SK-N-SH treated with all-trans-retinoic acid at 6 μM for 48 hours (cell line): ENCODE data around the gene GINM1.
A peak's percentile ranks its signal among the peaks of the same experiment; 100 is the strongest.

Source experiments
- ATAC-seq: fragments of 200-7000 bp; cut with Tn5 transposase; 3 replicates; pipeline ENCODE4 v1.9.1; 2020; ENCODE audit warnings: mild to moderate bottlenecking, moderate library complexity
- ARNTL ChIP-seq: fragments of 450-650 bp; formaldehyde crosslinking; IDR thresholded peaks from 2 replicates; pipeline ENCODE4 v1.5.0; 2020; ENCODE audit warnings: low read depth, mild to moderate bottlenecking, moderate library complexity, borderline replicate concordance
- BACH2 ChIP-seq: fragments of 250-450 bp; sonication (Bioruptor Pico); IDR thresholded peaks from 2 replicates; pipeline ENCODE4 v1.9.0; 2021; ENCODE audit warnings: mild to moderate bottlenecking, borderline replicate concordance
- CSDC2 ChIP-seq: fragments of 250-450 bp; sonication (Bioruptor Pico); IDR thresholded peaks from 2 replicates; pipeline ENCODE4 v1.5.0; 2020; ENCODE audit warnings: mild to moderate bottlenecking, moderate library complexity
- ESRRG ChIP-seq: fragments of 250-450 bp; sonication (Bioruptor Pico); IDR thresholded peaks from 2 replicates; pipeline ENCODE4 v1.6.1; 2021; ENCODE audit warnings: mild to moderate bottlenecking
- ISL1 ChIP-seq: fragments of 250-450 bp; sonication (Bioruptor Pico); IDR thresholded peaks from 2 replicates; pipeline ENCODE4 v2.1.2; 2022; ENCODE audit warnings: mild to moderate bottlenecking, moderate library complexity
- PPARA ChIP-seq: fragments of 250-450 bp; sonication (Bioruptor Pico); IDR thresholded peaks from 2 replicates; pipeline ENCODE4 v1.5.0; 2020; ENCODE audit warnings: mild to moderate bottlenecking, borderline replicate concordance
- RARB ChIP-seq: fragments of 250-450 bp; sonication (Bioruptor Pico); IDR thresholded peaks from 2 replicates; pipeline ENCODE4 v1.8.0; 2021; ENCODE audit warnings: mild to moderate bottlenecking, moderate library complexity
- SNAI2 ChIP-seq: fragments of 250-450 bp; sonication (Bioruptor Pico); IDR thresholded peaks from 2 replicates; pipeline ENCODE4 v1.5.0; 2020; ENCODE audit warnings: mild to moderate bottlenecking, moderate library complexity
- TCF4 ChIP-seq: fragments of 250-450 bp; sonication (Bioruptor Pico); IDR thresholded peaks from 2 replicates; pipeline ENCODE4 v1.8.0; 2021; ENCODE audit warnings: mild to moderate bottlenecking, moderate library complexity, borderline replicate concordance
- TOX ChIP-seq: fragments of 250-450 bp; sonication (Bioruptor Pico); IDR thresholded peaks from 2 replicates; pipeline ENCODE4 v1.8.0; 2021; ENCODE audit warnings: mild to moderate bottlenecking, moderate library complexity, borderline replicate concordance
- ZC3H10 ChIP-seq: fragments of 250-450 bp; sonication (Bioruptor Pico); IDR thresholded peaks from 2 replicates; pipeline ENCODE4 v1.5.1; 2021; ENCODE audit warnings: mild to moderate bottlenecking, moderate library complexity
- ZFP3 ChIP-seq: fragments of 250-450 bp; sonication (Bioruptor Pico); IDR thresholded peaks from 2 replicates; pipeline ENCODE4 v1.5.0; 2020; ENCODE audit warnings: mild to moderate bottlenecking, moderate library complexity
- ZFP30 ChIP-seq: fragments of 450-650 bp; formaldehyde crosslinking; IDR thresholded peaks from 2 replicates; pipeline ENCODE4 v1.5.0; 2022; ENCODE audit warnings: mild to moderate bottlenecking, moderate library complexity
- ZNF565 ChIP-seq: fragments of 450-650 bp; formaldehyde crosslinking; conservative IDR thresholded peaks from 2 replicates; pipeline ENCODE4 v1.5.0; 2020; ENCODE audit warnings: low read depth, mild to moderate bottlenecking, moderate library complexity
- ZNF70 ChIP-seq: fragments of 450-650 bp; formaldehyde crosslinking; IDR thresholded peaks from 2 replicates; pipeline ENCODE4 v1.5.0; 2020; ENCODE audit warnings: mild to moderate bottlenecking, moderate library complexity
- ZNF8 ChIP-seq: fragments of 450-650 bp; formaldehyde crosslinking; IDR thresholded peaks from 2 replicates; pipeline ENCODE4 v1.5.0; 2020; ENCODE audit warnings: mild to moderate bottlenecking, moderate library complexity
- TF ChIP-seq, protein P1 (sequence below): fragments of 250-450 bp; sonication (Bioruptor Pico); IDR thresholded peaks from 2 replicates; pipeline ENCODE4 v1.5.0; 2020; ENCODE audit warnings: mild to moderate bottlenecking, moderate library complexity
- TF ChIP-seq, protein P2 (sequence below): fragments of 250-450 bp; sonication (Bioruptor Pico); IDR thresholded peaks from 2 replicates; pipeline ENCODE4 v1.8.0; 2020; ENCODE audit warnings: mild to moderate bottlenecking, moderate library complexity, borderline replicate concordance
- TF ChIP-seq, protein P3 (sequence below): fragments of 250-450 bp; sonication (Bioruptor Pico); IDR thresholded peaks from 2 replicates; pipeline ENCODE4 v1.5.1; 2021; ENCODE audit warnings: mild to moderate bottlenecking, moderate library complexity
- TF ChIP-seq, protein P4 (sequence below): fragments of 250-450 bp; sonication (Bioruptor Pico); IDR thresholded peaks from 2 replicates; pipeline ENCODE4 v1.5.1; 2020; ENCODE audit warnings: low read depth, mild to moderate bottlenecking, moderate library complexity

GINM1 gene

DNA sequence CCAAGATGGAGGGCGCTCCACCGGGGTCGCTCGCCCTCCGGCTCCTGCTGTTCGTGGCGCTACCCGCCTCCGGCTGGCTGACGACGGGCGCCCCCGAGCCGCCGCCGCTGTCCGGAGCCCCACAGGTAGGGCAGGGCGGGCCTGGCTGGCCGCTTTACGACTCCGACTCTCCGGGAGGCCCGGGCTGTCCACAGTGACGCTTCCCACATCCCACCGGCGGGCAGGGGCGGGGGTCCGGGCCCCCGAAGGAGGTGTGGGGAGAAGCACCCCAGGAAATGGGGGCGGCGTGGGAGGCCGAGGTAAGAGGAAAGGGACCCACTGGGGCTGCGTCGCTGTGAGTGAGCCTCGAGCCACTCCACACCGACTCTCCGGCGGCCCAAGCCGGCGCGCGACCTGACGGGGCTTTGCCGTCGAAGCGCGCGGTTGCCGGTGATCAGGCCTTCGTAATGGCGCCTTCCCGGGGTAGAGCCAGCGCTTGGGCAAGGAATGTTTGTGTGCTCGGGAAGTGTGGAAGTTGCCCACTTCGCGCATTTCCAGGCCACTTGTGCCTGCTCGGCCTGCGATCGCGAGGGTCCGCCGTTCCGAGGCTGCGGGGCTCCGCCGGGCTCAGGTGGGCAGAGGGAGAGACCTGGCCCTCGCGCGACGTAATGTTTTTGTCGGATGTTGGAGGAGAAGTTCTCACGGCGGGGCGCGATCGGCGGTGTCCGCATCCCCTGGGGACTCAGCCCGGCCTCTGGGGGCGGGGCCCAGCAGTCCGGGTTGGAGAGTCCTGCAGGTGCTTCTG, 427 bp downstream of the GINM1 start:
- peak; percentile 62 for ATAC-seq
- TF ChIP-seq, protein P1, sequence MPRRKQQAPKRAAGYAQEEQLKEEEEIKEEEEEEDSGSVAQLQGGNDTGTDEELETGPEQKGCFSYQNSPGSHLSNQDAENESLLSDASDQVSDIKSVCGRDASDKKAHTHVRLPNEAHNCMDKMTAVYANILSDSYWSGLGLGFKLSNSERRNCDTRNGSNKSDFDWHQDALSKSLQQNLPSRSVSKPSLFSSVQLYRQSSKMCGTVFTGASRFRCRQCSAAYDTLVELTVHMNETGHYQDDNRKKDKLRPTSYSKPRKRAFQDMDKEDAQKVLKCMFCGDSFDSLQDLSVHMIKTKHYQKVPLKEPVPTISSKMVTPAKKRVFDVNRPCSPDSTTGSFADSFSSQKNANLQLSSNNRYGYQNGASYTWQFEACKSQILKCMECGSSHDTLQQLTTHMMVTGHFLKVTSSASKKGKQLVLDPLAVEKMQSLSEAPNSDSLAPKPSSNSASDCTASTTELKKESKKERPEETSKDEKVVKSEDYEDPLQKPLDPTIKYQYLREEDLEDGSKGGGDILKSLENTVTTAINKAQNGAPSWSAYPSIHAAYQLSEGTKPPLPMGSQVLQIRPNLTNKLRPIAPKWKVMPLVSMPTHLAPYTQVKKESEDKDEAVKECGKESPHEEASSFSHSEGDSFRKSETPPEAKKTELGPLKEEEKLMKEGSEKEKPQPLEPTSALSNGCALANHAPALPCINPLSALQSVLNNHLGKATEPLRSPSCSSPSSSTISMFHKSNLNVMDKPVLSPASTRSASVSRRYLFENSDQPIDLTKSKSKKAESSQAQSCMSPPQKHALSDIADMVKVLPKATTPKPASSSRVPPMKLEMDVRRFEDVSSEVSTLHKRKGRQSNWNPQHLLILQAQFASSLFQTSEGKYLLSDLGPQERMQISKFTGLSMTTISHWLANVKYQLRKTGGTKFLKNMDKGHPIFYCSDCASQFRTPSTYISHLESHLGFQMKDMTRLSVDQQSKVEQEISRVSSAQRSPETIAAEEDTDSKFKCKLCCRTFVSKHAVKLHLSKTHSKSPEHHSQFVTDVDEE (CRISPR knock-in tag), result 0 out of 2 replicates have a peak, but pooled peaks have one; percentile 24
- TF ChIP-seq, protein P2, sequence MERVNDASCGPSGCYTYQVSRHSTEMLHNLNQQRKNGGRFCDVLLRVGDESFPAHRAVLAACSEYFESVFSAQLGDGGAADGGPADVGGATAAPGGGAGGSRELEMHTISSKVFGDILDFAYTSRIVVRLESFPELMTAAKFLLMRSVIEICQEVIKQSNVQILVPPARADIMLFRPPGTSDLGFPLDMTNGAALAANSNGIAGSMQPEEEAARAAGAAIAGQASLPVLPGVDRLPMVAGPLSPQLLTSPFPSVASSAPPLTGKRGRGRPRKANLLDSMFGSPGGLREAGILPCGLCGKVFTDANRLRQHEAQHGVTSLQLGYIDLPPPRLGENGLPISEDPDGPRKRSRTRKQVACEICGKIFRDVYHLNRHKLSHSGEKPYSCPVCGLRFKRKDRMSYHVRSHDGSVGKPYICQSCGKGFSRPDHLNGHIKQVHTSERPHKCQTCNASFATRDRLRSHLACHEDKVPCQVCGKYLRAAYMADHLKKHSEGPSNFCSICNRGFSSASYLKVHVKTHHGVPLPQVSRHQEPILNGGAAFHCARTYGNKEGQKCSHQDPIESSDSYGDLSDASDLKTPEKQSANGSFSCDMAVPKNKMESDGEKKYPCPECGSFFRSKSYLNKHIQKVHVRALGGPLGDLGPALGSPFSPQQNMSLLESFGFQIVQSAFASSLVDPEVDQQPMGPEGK (CRISPR knock-in tag), result no peak
- TF ChIP-seq ZNF8 (CRISPR knock-in tag), result 0 out of 2 replicates have a peak, but pooled peaks have one; percentile 19
- TF ChIP-seq ZFP3, result no peak
- TF ChIP-seq, all 23 proteins: peak for 2

DNA sequence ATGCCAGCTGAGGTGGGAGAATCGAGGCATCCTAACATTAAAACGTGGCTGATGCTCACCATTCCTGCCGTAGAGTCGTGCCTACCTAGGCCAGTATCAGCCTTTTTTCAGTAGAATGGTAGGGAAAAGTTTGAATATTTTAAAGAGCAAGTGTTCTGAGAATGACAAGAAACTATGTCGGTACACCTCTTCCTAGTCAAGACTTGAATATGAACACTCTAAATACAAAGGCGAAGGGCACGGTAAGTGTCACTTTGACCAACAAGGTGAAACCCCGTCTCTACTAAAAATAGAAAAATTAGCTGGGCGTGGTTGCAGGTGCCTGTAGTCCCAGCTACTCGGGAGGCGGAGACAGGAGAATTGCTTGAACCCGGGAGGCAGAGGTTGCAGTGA, 1.0 kb downstream of the GINM1 start:
- ATAC-seq, result no peak
- TF ChIP-seq ZNF565 (no peak), BACH2 (no peak), CSDC2 (no peak), ZNF70 (CRISPR knock-in tag) (no peak), PPARA (CRISPR knock-in tag) (no peak), TCF4 (CRISPR knock-in tag) (no peak), TOX (CRISPR knock-in tag) (no peak), ISL1 (no peak), ZFP30 (no peak), ZFP3 (no peak), ZNF8 (CRISPR knock-in tag) (no peak), SNAI2 (CRISPR knock-in tag) (no peak), RARB (CRISPR knock-in tag) (no peak), ZC3H10 (no peak), ESRRG (CRISPR knock-in tag) (no peak), ARNTL (CRISPR knock-in tag) (no peak)
- TF ChIP-seq, protein P3, sequence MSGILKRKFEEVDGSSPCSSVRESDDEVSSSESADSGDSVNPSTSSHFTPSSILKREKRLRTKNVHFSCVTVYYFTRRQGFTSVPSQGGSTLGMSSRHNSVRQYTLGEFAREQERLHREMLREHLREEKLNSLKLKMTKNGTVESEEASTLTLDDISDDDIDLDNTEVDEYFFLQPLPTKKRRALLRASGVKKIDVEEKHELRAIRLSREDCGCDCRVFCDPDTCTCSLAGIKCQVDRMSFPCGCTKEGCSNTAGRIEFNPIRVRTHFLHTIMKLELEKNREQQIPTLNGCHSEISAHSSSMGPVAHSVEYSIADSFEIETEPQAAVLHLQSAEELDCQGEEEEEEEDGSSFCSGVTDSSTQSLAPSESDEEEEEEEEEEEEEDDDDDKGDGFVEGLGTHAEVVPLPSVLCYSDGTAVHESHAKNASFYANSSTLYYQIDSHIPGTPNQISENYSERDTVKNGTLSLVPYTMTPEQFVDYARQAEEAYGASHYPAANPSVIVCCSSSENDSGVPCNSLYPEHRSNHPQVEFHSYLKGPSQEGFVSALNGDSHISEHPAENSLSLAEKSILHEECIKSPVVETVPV (CRISPR knock-in tag), result no peak
- TF ChIP-seq, protein P1 (CRISPR knock-in tag), result no peak
- TF ChIP-seq, protein P4, sequence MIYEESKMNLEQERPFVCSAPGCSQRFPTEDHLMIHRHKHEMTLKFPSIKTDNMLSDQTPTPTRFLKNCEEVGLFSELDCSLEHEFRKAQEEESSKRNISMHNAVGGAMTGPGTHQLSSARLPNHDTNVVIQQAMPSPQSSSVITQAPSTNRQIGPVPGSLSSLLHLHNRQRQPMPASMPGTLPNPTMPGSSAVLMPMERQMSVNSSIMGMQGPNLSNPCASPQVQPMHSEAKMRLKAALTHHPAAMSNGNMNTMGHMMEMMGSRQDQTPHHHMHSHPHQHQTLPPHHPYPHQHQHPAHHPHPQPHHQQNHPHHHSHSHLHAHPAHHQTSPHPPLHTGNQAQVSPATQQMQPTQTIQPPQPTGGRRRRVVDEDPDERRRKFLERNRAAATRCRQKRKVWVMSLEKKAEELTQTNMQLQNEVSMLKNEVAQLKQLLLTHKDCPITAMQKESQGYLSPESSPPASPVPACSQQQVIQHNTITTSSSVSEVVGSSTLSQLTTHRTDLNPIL (CRISPR knock-in tag), result no peak
- TF ChIP-seq, protein P2 (CRISPR knock-in tag), result no peak
